T1000 (cell line): ENCODE data around the gene PKD2.
"Not testable (repeated sequence)": the region's sequence is repeated elsewhere in the genome, so short reads cannot be mapped to it uniquely, and the experiment has no call there.

Experiments used
- DNase-seq: peaks from one replicate; lab custom pipeline; 2025; ENCODE audit warnings: mixed read lengths; lab: John Stamatoyannopoulos, UW

PKD2 gene

DNA sequence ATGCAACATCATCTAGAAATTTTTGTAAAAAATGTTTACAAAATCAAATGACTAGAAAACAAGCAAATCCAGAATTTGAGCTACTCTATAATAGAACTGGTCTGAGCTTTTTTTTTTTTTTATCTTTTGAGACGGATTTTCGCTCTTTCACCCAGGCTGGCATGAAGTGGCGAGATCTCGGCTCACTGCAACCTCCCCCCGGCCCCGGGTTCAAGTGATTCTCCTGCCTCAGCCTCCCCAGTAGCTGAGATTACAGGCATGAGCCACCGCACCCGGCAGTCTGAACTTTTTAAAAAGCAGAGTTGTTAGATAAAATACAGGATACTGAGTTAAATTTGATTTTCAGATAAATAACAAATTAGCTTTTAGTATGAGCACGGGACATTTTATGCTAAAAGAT lies 20.9 kb upstream of the PKD2 start:
- no peak for DNase-seq

DNA sequence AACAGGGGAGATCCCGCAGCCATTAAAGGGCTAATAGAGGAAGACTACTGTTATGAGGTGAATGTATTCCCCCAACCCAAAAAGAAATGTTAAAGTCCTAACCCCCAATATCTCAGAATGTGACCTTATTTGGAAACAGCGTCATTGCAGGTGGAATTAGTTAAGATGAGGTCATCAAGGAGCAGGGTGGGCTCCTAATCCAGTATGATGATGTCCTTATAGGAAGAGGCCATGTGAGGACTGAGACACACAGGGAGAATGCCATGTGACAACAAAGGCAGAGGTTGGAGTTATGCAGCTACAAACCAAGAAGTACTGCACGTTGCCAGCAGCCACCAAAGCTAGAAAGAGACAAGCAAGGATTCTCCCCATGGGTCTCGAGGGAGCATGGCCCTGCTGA lies 17.7 kb upstream of the PKD2 start:
- no peak for DNase-seq

DNA sequence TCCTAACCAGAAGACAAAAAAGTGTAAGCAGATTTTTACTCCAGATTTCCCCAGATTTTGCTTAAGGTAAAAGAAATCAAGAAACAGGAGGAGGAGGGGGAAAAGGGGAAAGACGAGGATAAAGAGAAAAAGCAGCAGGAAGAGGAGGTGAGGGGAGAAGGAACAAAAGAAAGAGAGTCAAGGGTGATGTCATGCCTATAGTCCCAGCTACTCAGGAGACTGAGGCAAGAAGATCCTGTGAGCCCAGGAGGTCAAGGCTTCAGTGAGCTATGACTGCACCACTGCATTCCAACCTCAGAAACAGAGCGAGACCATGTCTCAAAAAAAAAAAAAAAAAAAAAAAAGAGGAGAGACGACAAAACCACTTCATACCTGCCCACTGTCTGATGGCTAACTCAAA lies 12.0 kb upstream of the PKD2 start:
- no peak for DNase-seq

DNA sequence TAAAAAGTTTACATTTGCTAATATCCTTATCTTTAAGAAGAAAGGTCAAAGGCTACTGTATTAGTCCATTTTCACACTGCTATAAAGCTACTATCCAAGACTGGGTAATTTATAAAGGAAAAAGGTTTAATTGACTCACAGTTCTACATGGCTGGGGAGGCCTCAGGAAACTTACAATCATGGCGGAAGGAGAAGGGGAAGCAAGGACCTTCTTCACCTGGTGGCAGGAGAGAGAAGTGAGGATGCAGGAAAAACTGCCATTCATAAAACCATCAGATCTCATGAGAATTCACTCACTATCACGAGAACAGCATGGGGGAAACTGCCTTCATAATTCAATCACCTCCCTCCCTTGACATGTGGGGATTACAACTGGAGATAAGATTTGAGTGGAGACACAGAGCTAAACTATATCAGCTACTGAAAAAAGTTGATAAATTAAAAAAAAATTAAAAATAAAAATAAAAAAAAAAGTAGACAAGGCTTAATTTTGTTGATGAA lies 8.2 kb upstream of the PKD2 start:
- DNase-seq = not testable (repeated sequence)

DNA sequence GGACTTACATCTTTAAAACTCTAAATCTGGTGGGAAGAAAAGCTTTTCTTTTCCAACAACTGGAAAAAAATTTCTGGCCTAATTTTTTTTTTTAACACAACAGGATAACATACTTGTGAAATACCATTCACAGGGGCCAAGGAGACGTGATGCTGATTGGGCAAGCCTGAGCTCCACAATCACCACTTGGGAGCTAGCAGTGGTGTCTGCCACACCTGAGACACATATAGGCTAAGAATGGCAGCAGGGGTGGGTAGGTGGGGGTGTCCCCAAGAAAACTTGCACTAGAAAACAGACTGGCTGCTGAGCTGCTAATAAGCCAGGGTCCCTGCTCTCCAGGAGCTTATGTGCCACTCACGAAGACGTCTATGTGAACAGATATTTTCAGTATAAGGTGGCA lies 5.6 kb upstream of the PKD2 start:
- no peak for DNase-seq

DNA sequence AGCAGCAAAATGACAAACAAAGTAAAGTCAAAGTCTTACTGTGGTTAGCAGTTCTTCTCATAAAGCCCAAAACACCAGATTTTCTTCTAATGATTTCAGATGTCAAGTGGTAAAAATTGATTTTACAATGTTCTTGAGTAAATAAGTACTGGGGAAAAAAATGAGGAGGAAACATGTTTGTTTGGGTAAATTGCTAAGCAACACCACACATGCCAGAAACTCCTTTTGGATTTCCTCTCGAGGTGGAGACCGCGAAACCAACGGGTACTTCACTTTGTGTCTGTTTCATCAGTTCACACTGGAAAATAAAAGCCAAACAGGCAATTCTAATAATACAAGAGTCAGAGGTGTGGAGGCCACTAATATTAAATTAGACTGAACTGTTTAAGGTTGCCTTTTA lies 4.6 kb upstream of the PKD2 start:
- no peak for DNase-seq

DNA sequence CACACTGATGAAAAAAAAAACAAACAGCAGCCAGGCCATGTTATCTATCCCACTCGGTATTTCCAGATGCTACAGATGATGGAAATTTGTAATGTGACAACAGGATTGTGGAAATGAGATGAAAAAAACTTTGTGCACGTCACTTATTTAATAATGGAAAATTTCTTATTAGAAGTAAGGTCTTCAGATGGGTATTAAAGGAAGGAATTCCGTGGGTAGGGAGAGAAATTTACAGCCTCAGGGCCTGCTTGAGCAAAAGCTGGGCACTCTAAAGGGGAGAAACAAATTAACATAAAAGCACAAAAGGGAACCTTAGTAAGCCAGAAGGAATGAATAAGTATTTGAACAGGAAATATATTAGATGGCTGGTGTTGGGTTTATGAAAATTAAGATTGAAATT lies 4.2 kb upstream of the PKD2 start:
- DNase-seq = no peak

DNA sequence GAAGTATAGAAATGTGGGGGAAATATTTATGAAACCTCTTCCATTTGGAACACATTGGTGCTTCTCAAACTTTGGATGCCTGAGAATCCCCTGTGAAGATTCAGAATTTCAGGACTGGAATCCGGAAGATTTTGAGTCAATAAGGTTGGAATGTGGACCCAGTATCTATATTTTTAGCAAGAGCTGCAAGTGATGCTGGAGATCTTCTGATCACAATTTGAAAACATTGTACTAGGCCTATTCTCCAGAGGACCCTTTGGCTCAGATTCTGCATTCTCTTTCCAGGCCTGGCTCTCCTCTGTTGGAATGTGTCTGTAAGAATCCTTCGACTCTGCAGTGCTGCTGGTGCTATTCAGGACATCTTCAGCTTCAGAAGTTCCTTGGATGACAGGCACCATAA lies 2.4 kb upstream of the PKD2 start:
- DNase-seq = no peak

DNA sequence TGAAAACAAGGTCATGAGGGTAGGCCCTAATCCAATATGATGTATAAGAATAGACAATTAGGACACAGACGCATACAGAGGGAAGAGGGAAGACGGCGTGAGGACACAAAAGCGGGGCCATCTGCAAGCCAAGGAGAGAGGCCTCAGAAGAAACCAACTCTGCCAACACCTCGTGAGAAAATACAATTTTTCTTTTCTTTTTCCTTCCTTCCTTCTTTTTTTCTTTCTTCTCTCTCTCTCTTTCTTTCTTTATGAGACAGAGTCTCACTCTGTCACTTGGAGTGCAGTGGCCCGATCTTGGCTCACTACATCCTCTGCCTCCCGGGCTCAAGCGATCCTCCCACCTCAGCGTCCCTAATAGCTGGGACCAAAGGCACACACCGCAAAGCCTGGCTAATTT lies 1.5 kb upstream of the PKD2 start:
- no peak for DNase-seq

DNA sequence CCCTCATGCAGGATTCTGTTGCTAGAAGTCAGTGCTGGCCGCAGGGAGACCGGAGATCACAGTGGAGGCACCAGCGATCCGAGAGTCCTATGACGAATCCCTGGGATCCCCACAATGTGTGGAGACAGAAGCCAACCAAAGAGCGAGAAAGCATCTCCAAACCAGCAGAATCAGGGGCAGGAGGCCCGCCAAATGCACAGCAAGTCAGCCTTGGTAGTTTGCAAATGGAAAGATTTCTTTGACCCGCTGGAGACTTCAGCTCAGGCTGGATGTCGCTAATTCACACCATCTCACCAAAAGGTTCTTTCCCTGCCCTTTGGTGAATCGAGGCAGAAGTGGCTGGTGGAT lies 505 bp upstream of the PKD2 start:
- DNase-seq = no peak

DNA sequence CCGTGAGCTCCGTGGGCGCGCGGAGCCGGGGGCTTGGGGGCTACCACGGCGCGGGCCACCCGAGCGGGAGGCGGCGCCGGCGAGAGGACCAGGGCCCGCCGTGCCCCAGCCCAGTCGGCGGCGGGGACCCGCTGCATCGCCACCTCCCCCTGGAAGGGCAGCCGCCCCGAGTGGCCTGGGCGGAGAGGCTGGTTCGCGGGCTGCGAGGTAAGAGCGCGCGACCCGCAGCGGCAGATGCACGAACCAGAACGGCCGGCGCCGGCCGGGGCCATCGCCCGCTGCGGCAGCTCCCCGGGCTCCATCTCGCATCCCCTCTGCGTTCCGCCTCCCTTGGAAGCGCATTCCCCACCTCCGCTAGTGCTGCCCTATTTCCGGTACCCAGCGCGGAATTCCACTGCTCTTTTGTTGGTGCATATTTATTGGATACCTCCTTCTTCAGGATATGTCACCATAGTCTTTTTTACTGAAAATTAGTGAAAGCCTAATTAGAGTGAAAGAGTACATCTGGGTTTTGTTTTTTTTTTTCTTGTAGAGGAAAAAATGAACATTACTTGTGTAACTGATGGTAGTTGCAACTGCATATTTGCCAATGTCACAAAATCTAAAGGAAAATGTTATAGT lies 797 bp downstream of the PKD2 start:
- peak; percentile 21 for DNase-seq

DNA sequence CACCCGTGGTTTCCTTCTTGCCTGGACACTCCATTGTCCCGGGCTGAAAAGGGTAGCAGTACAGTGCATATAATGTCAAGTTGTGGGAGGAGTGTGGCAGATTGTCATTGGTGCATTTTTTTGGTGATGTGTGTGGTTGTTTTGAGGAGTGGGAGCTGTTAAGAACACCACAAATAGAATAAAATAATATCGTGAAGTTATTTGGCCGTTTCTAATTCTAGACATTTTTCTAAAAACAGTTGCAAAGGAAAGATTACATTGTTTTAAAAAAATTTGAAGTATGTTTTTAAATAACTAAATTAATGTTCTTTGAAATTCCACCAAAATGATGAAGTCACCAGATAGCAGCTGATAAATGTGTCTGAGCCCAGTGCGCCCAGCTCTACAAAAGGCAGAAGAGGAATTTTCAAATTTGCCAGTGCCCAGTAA lies 1.3 kb downstream of the PKD2 start:
- no peak for DNase-seq

DNA sequence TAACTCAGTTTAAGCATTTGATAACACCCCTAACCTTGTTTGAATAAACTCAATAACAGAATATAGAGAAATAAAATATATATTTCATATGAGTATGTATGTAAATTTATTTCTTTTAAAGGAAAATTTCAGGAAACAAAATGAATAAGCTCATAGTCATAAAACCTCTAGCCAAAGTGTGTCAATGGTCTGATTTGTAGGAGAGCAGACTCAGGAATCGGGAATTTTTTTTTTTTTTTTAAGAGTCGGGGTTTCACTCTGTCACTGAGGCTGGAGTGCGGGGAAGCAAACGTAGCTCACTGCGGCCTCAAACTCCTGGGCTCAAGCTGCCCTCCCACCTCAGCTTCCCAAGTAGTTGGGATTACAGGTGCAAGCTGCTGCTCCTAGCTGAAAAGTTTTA lies 2.4 kb downstream of the PKD2 start:
- no peak for DNase-seq

DNA sequence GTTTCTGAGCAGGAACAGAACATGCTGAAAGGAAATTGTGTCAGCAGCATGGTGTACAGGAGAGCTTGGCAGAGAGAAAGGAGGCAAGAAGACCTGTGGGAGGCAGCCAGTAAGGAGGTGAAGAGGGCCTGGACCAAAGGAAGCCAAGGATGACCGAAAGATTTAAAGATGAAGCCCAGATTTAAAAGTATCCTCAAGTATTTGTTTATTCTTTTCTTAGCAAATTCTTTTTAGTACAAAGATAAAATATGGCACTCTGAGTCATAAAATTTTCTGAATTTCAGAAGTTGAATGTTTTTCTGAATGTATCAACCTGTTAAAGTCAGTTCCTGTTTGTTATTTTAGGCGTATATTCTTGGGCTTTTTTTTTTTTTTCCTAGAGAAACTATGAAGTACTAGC lies 3.5 kb downstream of the PKD2 start:
- no peak for DNase-seq

DNA sequence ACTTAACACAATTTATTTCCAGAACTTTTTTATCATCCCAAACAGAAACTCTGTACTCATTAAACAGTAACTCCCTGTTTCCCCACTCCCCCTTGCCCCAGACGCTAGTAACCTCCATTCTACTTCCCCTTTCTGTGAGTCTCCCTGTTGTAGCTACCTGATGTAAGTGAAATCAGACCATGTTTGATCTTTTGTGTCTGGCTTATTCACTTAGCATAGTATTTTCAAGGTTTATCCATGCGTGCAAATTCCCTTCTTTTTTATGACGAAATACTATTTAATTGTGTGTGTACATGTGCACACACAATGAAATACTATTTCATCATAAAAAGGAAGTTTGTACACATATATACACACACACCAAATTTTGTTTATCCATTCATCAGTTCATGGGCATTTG lies 5.2 kb downstream of the PKD2 start:
- DNase-seq = no peak

DNA sequence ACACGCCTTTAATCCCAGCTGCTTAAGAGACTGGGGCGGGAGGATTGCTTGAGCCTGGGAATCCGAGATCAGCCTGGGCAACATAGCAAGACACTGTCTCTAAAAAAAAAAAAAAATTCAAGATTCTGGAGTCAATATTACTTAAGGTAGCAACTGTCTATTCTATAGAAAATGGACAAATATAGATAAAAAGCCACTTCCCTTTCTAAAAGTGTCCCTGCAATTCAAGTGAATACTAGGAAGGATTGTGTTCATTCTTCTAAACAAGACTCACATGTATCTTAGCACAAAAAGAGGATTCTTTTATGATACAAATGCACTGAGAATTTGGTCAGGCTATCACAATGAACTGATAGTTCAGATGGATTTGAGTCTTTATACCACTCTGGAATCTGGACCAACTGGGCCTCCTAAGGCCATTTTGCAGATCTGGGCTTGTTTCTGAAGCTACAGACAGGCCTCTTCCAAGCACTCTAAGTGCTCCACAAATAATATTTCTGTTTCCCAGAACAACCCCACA lies 7.0 kb downstream of the PKD2 start:
- DNase-seq = no peak

DNA sequence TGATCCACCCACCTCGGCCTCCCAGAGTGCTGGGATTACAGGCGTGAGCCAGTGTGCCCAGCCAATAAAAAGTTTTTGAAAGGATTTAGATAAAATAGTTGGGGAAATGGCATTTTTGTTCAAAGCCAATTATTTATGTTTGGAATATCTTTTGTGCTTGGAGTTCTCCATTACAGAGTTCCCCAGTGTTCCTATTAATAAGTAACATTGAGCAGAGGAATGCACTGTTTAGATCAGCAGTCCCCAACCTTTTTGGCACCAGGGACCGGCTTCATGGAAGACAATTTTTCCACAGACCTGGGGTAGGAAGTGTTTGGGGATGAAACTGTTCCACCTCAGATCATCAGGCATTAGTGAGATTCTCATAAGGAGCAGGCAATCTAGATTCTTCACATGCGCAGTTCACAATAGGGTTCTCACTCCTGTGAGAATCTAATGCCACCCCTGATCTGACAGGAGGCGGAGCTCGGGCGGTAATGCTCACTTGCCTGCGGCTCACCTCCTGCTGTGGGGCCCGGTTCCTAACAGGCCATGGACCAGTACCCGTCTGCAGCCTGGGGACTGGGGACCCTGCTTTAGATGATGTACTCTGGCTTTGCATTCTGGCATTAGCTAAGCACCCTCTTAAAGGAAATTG lies 8.3 kb downstream of the PKD2 start:
- DNase-seq = no peak

DNA sequence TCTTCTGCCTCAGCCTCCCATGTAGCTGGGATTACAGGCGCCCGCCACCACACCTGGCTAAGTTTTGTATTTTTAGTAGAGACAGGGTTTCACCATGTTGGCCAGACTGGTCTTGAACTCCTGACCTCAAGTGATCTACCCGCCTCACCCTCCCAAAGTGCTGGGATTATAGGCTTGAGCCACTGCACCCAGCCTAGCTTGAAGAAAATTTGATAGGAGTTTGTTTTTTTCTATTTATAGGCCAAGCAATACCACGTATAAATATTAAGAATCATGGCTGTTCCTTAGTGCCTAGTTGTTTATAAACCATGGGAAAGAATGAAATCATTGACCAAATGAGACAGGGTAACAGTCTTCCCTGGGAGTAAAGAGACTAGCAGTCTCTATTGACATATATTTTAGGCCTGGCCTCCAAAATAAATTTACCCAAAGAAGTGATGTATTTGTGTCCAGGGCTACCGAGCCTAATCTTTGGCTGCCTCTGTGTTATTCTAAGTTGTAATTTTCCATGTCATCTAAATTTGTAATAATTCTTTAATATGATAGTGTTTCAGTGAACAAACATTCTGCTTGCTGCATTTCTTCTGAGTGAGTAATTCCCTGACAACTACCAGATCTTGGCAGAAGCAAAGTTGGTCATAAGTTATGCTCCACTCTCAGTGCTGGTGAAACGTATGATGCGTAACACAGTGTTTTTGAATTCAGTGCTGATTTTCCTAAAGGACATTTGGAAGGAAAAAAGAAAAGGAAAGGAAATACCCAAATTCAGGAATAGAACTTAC lies 10.3 kb downstream of the PKD2 start:
- peak; percentile 6 for DNase-seq

DNA sequence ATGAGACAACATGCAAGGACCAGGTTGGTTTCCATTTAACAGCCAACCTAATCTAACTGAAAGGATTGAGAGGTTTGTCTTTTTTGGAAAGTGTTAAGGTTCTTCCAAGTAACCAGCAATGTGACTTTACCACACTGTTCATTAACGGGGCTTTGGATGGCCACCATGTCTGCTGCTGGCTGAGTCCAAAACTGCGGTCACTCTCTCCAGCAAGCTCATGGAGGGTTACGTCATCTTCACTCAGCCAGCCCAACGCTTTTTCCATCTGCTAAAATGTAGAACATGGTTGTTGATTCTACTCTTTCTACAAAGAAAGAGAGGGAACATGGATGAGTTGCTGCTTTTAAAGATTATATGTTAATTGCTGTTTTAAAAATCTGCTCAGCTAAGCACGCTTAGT lies 11.0 kb downstream of the PKD2 start:
- no peak for DNase-seq

DNA sequence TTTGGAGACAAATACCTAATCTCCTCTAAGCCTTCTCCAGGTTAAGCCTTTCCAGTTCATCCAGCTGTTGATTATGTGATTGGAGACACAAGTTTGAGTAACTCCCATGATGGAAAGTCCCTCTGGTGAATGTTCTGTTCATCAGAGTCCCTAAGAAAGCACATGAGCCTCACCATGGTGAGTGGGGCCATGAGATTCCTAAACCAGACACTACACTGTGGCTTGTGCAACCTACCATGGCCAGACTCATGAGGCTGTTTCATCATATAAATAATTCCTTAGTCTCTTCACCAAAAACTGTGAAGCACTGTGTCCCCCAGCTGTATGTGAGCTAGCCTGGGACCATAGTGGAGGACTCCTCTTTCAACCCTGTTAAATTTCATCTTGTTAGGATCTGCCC lies 14.4 kb downstream of the PKD2 start:
- no peak for DNase-seq

DNA sequence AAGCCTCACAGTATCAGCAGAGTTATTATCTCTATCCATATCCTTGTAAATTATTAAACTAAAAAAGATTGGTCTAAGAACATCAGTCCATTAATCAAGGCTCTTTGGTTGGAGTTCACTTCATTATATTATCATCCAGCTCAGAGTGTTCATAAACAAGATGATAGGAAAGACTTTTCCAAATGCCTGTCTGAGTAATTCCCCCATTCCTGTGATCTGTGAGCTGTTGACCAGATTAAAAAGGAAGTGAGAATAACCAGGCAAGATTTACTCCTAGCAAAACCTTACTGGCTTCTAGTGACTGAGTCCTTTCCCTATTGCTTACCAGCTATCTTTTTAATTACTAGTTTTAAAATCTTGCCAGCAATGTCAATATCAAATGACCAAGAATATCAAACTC lies 14.9 kb downstream of the PKD2 start:
- no peak for DNase-seq

DNA sequence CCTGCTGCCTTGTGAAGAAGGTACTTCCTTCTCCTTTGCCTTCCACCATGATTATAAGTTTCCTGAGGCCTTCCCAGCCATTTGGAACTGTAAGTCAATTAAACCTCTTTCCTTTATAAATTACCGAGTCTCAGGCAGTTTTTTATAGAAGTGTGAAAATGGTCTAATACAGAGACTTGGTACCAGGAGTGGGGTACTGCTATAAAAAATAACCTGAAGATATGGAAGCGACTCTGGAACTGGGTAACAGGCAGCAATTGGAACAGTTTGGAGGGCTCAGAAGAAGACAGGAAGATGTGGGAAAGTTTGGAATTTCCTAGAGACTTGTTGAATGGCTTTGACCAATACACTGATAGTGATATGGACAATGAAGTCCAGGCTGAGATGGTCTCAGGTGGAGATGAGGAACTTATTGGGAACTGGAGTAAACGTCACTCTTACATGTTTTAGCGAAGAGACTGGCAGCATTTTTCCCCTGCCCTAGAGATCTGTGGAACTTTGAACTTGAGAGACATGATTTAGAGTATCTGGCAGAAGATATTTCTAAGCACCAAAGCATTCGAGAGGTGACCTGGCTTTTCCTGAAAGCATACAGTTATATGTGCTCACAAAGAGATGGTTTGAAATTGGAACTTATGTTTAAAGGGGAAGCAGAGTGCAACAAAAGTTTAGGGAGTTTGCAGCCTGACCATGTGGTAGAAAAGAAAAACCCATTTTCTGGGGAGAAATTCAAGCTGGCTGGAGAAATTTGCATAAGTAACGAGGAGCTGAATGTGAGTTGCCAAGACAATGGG lies 18.6 kb downstream of the PKD2 start:
- not testable (repeated sequence) for DNase-seq
